ENCODE measurements around the gene ANKRD42.

Gene ANKRD42

DNA sequence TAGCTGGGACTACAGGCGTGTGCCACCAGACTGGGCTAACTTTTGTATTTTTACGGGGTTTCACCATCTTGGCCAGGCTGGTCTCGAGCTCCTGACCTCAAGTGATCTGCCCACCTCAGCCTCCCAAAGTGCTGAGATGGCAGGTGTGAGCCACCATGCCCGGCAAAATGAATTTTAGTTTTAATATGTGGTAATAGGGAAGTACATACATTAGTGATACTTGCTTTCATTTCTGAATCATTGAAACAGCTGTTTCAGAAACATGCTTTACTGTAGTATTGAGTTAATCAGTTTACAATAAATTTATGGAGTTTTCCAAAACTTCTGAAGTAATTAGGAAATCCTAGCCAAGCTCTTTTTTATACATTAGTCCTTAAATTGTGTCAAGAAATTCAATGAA lies 21.0 kb upstream of the ANKRD42 start:
- TF ChIP-seq, protein P1, sequence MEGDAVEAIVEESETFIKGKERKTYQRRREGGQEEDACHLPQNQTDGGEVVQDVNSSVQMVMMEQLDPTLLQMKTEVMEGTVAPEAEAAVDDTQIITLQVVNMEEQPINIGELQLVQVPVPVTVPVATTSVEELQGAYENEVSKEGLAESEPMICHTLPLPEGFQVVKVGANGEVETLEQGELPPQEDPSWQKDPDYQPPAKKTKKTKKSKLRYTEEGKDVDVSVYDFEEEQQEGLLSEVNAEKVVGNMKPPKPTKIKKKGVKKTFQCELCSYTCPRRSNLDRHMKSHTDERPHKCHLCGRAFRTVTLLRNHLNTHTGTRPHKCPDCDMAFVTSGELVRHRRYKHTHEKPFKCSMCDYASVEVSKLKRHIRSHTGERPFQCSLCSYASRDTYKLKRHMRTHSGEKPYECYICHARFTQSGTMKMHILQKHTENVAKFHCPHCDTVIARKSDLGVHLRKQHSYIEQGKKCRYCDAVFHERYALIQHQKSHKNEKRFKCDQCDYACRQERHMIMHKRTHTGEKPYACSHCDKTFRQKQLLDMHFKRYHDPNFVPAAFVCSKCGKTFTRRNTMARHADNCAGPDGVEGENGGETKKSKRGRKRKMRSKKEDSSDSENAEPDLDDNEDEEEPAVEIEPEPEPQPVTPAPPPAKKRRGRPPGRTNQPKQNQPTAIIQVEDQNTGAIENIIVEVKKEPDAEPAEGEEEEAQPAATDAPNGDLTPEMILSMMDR (IDR thresholded peaks at IDR 0.05; ENCODE audit: low read depth, low read length), result no peak

GRCh38 chr11:83174008-83174407 lies 19.5 kb upstream of the ANKRD42 start:
- no peak overlapping the region for H3K4me3 ChIP-seq (ENCODE audit: low read depth, low read length)
- TF ChIP-seq, protein P1 (IDR thresholded peaks at IDR 0.05; ENCODE audit: low read depth, low read length), result no peak

More for the DNA sequence above, 21.0 kb upstream of the ANKRD42 start:
- H3K4me3 ChIP-seq (ENCODE audit: low read depth, low read length), result no peak overlapping the region

DNA sequence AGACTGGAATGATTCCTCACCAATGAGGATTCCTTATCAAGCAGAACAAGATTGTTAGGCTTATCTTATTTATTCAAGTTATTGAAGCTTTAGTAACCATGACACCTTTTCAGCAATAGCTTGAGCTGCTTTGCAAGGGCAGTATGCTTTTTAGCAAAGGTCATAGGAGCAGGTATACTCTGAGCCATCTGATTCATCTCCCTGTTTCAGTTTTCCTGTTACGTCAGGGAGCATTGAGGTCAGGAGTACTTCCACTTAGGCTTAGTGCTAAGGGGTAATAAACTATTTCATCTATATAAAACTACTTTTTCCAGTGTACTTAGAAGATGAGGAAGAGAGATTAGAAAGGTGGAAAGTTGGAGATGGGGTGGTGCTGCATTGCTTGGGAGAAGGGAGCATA lies 17.7 kb upstream of the ANKRD42 start:
- TF ChIP-seq, protein P1 (IDR thresholded peaks at IDR 0.05; ENCODE audit: low read depth, low read length), result no peak
- H3K4me3 ChIP-seq (ENCODE audit: low read depth, low read length), result no peak overlapping the region

GRCh38 chr11:83181815-83182214 lies 11.7 kb upstream of the ANKRD42 start:
- H3K4me3 ChIP-seq (ENCODE audit: low read depth, low read length), result no peak overlapping the region
- TF ChIP-seq, protein P1 (IDR thresholded peaks at IDR 0.05; ENCODE audit: low read depth, low read length), result no peak

GRCh38 chr11:83185767-83186166 lies 7.7 kb upstream of the ANKRD42 start:
- TF ChIP-seq, protein P1 (IDR thresholded peaks at IDR 0.05; ENCODE audit: low read depth, low read length), result no peak
- no peak overlapping the region for H3K4me3 ChIP-seq (ENCODE audit: low read depth, low read length)

DNA sequence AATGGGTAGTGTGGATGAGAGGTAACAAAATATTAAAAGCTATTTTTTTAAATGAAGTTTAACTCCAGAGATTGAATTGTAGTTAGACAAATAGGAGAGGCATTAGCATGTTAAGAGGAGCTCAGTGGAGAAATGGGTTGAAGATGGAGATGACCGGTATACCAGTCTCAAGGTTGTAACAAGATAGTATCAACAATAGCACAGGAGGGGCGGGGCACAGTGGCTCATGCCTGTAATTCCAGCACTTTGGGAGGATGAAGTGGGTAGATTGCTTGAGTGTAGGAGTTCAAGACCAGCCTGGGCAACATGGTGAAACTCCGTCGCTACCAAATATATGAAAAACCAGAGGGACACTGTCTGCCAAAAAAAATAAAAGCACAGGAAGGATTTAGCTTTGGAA lies 6.0 kb upstream of the ANKRD42 start:
- TF ChIP-seq, protein P1 (IDR thresholded peaks at IDR 0.05; ENCODE audit: low read depth, low read length), result no peak
- H3K4me3 ChIP-seq (ENCODE audit: low read depth, low read length), result no peak overlapping the region

- no peak overlapping the region for H3K4me3 ChIP-seq (ENCODE audit: low read depth, low read length)
- TF ChIP-seq, protein P1 (IDR thresholded peaks at IDR 0.05; ENCODE audit: low read depth, low read length), result no peak
Measured at GRCh38 chr11:83191491-83191890, 2.0 kb upstream of the ANKRD42 start.
